Body of pancreas (tissue), 4 donors: Measurements from ENCODE around the gene LRRC27. TPM values are rescaled to one million over a fixed set of nuclear protein-coding genes. Genes with fewer than 3 reads are reported as not detected.
A peak's percentile ranks its signal among the peaks of the same experiment; 100 is the strongest.
"Not testable (repeated sequence)": the region's sequence is repeated elsewhere in the genome, so short reads cannot be mapped to it uniquely, and the experiment has no call there.

ENCODE experiments used
- ATAC-seq: fragments of 150-250 bp; one replicate; pipeline ENCODE4 v1.9.1; 2016
- DNase-seq, 4 donors: peaks; one replicate each; pipeline ENCODE4 v3.0.0-alpha.2; 2019
- H3K27ac ChIP-seq, 4 donors: fragments of 200-600 bp; sonication (generic); 1 replicate in 3 of 4; 2 replicates in 1 of 4; pipeline versions ENCODE4 v1.5.1 to v1.6.1; 2016 to 2019; ENCODE audit warnings: mild to moderate bottlenecking in 1 of 4, mixed read lengths in 1 of 4, moderate library complexity in 1 of 4
- H3K27me3 ChIP-seq, 2 donors: fragments of 200-600 bp; sonication (generic); one replicate each; pipeline ENCODE4 v1.6.0; 2016; ENCODE audit warnings: mild to moderate bottlenecking in 1 of 2
- H3K36me3 ChIP-seq, 2 donors: fragments of 200-600 bp; sonication (generic); replicated peaks in 1 of 2; 2 replicates each; pipeline ENCODE4 v1.5.1; 2016; ENCODE audit warnings: low read depth in 2 of 2; ENCODE audit not compliant: insufficient read depth in 1 of 2
- H3K4me1 ChIP-seq: fragments of 200-600 bp; sonication (generic); one replicate; pipeline ENCODE4 v1.6.0; 2016
- H3K4me3 ChIP-seq, 2 donors: fragments of 200-600 bp; sonication (generic); 1 replicate in 1 of 2; 2 replicates in 1 of 2; pipeline ENCODE4 v1.5.1; 2016 to 2019
- H3K9me3 ChIP-seq, 3 donors: fragments of 200-600 bp; sonication (generic); 1 replicate in 2 of 3; 2 replicates in 1 of 3; pipeline ENCODE4 v1.5.1; 2016
- POLR2A ChIP-seq, 3 donors: fragments of 450-650 bp; IDR thresholded peaks; one replicate each; pipeline ENCODE4 v1.6.1; 2016; ENCODE audit warnings: antibody characterized with exemption in 3 of 3, mild to moderate bottlenecking in 2 of 3
- WGBS, 2 donors: methylation state at CpG; one replicate each; pipeline ENCODE4 v1.1.5; 2017; 5-methylcytosine and 5-hydroxymethylcytosine counted together
- intact Hi-C: fragments of 100-400 bp; cut with DNase I; formaldehyde crosslinking; loops from one replicate; pipeline ENCODE4 v1.15.1; 2023
- total RNA-seq, 2 donors: library from RNA; depleted of rRNA; stranded (reverse); fragments of >200 nt; gene quantifications; one replicate each; pipeline ENCODE4 v1.1.0, GENCODE V29; 2016
- TF ChIP-seq, protein P1 (sequence below), 7 experiments: fragments of 450-650 bp in 4 of 7; fragments of 200-600 bp in 3 of 7; sonication (generic) in 3 of 7; IDR thresholded peaks; one replicate each; pipeline ENCODE4 v1.5.1; 2016 to 2019; ENCODE audit warnings: antibody characterized with exemption in 7 of 7

LRRC27 gene
- total RNA-seq, 2 donors from 2014 or later, result 6.5 to 24.7 TPM

DNA sequence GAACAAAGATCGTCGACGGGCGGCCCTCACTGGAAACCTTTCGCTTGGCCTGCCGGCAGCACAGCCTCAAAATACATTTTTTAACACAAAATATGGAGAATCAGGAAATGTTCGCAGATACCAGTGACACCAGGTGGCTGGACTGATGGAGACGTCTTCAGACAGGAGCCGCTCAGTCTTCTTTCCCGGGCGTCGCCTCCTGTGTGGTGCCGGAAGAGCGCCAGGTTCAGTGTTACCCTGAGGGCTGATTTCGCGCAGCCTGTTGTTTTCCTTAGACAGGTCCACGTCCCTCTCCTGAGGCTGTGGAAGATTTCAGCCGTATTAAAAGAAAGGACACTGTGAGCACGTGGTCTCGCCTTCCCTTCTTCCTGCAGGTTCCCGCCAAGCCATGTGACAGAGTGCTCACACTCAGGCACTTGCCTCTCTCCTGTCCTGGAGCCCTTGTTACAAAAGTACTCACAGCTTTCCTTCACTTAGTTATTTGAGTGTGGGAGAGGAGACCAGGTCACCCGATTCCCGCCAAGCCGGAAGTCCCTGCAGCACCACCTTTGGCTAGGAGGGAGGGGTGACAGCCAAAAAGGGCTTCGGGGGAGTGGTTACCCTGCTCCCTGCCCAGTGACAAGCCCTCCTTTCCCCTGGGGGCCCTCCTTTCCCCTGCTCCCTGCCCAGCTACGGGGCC lies 43.3 kb downstream of the LRRC27 start:
- no peaks in the 10 kb centered on the region for H3K9me3 ChIP-seq
- H3K4me3 ChIP-seq, result no peak overlapping the region
- H3K27me3 ChIP-seq, result no peaks in the 10 kb centered on the region
- no peaks in the 10 kb centered on the region for H3K4me1 ChIP-seq
- peak in 1 of 4 donors; percentile 3 for DNase-seq
- intact Hi-C loops, result no loop called here
- no peak for ATAC-seq
- H3K27ac ChIP-seq, result no peak overlapping the region
- H3K36me3 ChIP-seq, result no peaks in the 10 kb centered on the region
- no peak for TF ChIP-seq POLR2A (IDR thresholded peaks at IDR 0.05)
- TF ChIP-seq, protein P1, sequence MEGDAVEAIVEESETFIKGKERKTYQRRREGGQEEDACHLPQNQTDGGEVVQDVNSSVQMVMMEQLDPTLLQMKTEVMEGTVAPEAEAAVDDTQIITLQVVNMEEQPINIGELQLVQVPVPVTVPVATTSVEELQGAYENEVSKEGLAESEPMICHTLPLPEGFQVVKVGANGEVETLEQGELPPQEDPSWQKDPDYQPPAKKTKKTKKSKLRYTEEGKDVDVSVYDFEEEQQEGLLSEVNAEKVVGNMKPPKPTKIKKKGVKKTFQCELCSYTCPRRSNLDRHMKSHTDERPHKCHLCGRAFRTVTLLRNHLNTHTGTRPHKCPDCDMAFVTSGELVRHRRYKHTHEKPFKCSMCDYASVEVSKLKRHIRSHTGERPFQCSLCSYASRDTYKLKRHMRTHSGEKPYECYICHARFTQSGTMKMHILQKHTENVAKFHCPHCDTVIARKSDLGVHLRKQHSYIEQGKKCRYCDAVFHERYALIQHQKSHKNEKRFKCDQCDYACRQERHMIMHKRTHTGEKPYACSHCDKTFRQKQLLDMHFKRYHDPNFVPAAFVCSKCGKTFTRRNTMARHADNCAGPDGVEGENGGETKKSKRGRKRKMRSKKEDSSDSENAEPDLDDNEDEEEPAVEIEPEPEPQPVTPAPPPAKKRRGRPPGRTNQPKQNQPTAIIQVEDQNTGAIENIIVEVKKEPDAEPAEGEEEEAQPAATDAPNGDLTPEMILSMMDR (IDR thresholded peaks at IDR 0.05), result no peak
- WGBS, 2 donors, result 83 to 89% methylated on average over 25 to 26 of the region's 26 CpGs

GRCh38 chr10:132375795-132376297 lies 43.9 kb downstream of the LRRC27 start:
- H3K4me3 ChIP-seq, result no peak overlapping the region
- no peaks in the 10 kb centered on the region for H3K4me1 ChIP-seq
- H3K36me3 ChIP-seq, result no peaks in the 10 kb centered on the region
- H3K9me3 ChIP-seq, result no peaks in the 10 kb centered on the region
- no peaks in the 10 kb centered on the region for H3K27me3 ChIP-seq
- no peak overlapping the region for H3K27ac ChIP-seq
- peak in 1 of 4 donors; percentile 0 for DNase-seq
- ATAC-seq, result no peak
- WGBS, 2 donors, result 70 to 82% methylated on average over 4 of the region's 4 CpGs
- intact Hi-C loops, result no loop called here
- TF ChIP-seq, protein P1 (IDR thresholded peaks at IDR 0.05), result no peak
- TF ChIP-seq POLR2A (IDR thresholded peaks at IDR 0.05), result no peak

GRCh38 chr10:132376394-132376851 lies 44.4 kb downstream of the LRRC27 start:
- no peaks in the 10 kb centered on the region for H3K4me1 ChIP-seq
- no peak overlapping the region for H3K27ac ChIP-seq
- no peaks in the 10 kb centered on the region for H3K9me3 ChIP-seq
- ATAC-seq (no peak), DNase-seq (peak in 1 of 4 donors; percentile 2)
- WGBS, 2 donors, result 78 to 95% methylated on average over 7 to 15 of the region's 15 CpGs
- no peaks in the 10 kb centered on the region for H3K36me3 ChIP-seq
- no peak overlapping the region for H3K4me3 ChIP-seq
- TF ChIP-seq POLR2A (IDR thresholded peaks at IDR 0.05), result no peak
- TF ChIP-seq, protein P1 (IDR thresholded peaks at IDR 0.05), result no peak
- no peaks in the 10 kb centered on the region for H3K27me3 ChIP-seq
- intact Hi-C loops, result no loop called here

DNA sequence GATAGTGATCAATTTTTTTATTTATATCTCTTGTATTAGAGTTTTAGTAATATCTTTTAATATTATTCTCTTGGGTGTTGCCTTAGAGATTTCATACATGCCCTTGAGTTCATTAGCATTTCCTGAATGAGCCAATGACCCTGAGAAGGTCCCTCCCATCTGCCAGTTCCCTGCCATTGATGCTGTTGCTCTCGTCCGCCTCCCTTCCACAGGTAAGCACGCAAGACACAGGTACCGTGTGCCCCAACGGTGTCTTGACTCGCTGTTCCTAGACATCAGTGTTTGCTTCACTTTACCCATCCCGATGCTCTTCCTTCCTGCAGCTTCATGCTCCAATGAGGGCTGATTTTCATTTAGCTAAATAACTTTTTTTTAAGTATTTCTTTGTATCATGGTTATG lies 45.3 kb downstream of the LRRC27 start:
- H3K36me3 ChIP-seq, result no peaks in the 10 kb centered on the region
- TF ChIP-seq POLR2A (IDR thresholded peaks at IDR 0.05), result no peak
- TF ChIP-seq, protein P1 (IDR thresholded peaks at IDR 0.05), result no peak
- no peak overlapping the region for H3K27ac ChIP-seq
- ATAC-seq (no peak), DNase-seq (no peak)
- H3K4me3 ChIP-seq, result no peak overlapping the region
- no peaks in the 10 kb centered on the region for H3K27me3 ChIP-seq
- intact Hi-C loops, result no loop called here
- no peaks in the 10 kb centered on the region for H3K4me1 ChIP-seq
- no peaks in the 10 kb centered on the region for H3K9me3 ChIP-seq
- WGBS, 2 donors, result 91 to 93% methylated on average over 7 of the region's 7 CpGs

- ATAC-seq, H3K9me3 ChIP-seq, DNase-seq: not testable (repeated sequence)
These were observed 47.0 kb downstream of the LRRC27 start for GRCh38 chr10:132379026-132379425.

GRCh38 chr10:132380986-132381385 lies 49.0 kb downstream of the LRRC27 start:
- H3K9me3 ChIP-seq, H3K27me3 ChIP-seq, ATAC-seq, H3K36me3 ChIP-seq, H3K4me3 ChIP-seq, DNase-seq, H3K27ac ChIP-seq, H3K4me1 ChIP-seq, intact Hi-C loops: not testable (repeated sequence)
- WGBS, 2 donors, result 98 to 100% methylated on average over 4 of the region's 4 CpGs

More at GRCh38 chr10:132379026-132379425, 47.0 kb downstream of the LRRC27 start:
- WGBS, 2 donors, result 80 to 91% methylated on average over 16 of the region's 16 CpGs
- H3K27ac ChIP-seq, H3K4me3 ChIP-seq, intact Hi-C loops, H3K27me3 ChIP-seq, H3K36me3 ChIP-seq, H3K4me1 ChIP-seq: not testable (repeated sequence)
